Measurements from ENCODE around the gene TRNAU1AP.
"Not testable (repeated sequence)": the region's sequence is repeated elsewhere in the genome, so short reads cannot be mapped to it uniquely, and the experiment has no call there.

Gene TRNAU1AP

DNA sequence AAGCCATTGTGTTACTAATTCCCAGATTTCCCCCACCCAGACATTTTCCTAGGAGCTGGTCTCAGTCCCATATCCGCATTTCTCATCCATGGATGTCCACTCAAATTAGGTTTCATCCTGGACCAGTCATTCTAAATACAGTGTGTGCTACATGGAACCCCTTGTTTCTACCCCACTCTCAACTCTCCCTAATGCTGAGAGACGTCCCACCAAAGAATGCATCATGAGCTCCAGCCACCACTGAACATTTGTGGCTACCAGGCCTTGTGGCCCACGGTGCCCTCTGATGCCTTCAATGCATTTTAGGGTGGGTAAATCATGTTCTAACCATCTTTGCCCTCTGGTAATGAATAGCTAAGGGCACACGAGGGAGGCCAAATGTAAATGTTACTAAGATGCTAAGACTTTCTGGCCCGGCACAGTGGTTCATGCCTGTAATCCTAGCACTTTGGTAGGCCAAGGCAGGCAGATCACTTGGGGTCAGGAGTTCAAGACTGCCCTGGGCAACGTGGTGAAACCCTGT, 25.9 kb downstream of the TRNAU1AP start:
- no peak for DNase-seq

DNA sequence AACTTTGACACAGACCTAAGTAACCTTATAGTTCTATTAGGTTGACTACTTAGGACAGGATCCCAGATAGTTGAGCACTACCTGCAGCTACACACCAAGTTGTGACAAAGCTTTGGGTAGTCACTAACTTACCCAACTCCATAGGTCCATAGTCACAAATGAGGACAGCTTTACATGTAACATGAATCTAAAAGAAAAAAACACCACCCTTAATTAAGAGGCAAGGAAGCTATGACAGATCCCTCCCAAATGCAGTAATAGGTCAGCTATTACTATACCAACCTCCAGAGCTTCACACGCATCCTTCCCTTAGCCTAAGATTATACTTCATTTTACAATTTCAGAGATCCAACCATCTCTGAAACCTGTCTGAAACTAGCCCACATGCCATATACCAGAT, 26.5 kb downstream of the TRNAU1AP start:
- no peak for DNase-seq

DNA sequence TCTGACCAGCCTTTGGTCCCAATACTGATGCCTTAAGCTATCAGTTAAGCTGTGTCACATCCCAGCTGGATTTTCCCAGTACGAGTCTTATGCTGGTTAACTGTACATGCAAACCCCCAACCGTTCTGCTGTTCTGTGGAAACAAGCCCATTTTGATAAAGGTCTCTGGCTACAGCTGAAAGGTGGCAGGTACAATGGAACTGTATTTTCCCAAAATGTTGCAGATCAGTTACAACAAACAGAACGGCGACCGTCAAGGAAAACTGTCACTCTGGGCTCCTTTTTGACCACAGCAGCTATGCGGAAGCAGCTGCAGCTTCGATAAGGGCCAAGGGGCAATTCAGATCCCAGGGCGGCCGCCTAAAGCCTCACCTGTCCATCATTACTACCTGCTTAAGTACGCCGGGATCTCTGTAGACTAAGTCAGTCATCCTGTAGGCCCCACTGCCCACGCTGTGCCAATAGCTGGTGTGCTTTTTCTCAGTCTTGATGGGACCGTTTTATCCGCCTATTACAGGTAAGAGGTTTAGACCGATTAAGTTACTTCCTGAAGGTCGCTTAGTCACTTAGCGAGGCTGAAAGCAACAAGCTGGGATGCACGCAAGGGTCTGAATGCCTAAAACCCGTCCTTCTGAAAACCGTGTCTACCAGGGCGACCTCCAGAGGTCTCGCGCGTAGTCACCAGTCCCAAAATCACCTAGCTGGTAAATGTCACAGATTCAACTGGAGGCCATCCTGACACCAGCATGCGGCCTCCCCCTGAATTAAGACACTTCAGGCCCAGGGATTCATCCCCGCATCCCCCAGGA, 28.0 kb downstream of the TRNAU1AP start:
- no peak for DNase-seq

DNA sequence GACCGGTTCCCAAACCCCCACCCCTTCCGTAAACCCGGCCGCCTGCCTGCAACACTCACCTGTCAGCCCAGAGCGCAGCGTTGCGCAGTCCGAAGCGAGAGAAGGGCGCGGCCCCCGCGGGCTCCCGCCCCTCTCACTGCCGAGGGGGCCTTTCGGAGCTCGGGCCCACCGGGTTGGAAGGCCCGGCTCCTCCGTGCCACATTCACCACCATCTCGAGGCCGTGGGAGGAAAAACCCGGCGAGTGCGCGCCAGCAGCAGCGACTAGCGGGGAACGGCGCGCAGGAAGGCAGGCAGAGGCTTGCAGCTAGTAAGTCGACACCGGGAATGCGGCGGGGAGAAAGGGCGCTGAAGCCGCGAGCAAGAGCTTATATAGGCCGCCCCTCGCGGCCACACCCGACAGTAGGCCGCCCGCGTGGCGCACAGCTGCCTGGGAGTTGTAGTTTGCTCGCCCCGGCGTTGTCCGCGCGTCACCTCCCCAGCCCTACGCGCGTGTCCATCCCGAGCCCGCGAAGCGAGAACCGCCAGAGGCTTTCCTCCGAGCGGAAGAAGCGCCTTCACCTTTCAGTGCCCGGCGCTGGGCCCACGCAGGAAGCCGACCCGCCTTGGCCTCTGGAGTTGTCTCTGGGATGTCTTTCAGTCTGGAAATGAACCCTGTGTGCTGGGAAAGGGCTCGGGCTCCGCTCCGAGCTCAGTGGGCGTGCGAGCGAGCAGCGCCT, 28.8 kb downstream of the TRNAU1AP start:
- DNase-seq, result peak; percentile 88

DNA sequence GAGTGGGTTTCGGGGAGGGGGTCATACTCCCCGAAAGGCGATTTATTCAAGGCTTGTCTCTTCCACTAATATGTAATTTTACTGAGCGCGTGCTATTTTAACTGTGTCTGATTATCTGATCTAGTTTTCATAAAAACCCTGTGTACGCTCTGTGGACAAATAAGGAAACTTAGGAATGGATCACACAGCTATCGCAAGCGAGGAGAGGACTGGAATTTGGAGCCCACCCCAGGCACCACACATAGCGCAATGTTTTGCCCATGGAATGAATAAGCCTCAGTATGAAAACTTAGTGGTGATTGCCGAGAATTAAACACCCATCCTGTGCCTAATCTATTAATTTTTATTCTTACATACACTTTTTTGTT, 29.3 kb downstream of the TRNAU1AP start:
- no peak for DNase-seq

DNA sequence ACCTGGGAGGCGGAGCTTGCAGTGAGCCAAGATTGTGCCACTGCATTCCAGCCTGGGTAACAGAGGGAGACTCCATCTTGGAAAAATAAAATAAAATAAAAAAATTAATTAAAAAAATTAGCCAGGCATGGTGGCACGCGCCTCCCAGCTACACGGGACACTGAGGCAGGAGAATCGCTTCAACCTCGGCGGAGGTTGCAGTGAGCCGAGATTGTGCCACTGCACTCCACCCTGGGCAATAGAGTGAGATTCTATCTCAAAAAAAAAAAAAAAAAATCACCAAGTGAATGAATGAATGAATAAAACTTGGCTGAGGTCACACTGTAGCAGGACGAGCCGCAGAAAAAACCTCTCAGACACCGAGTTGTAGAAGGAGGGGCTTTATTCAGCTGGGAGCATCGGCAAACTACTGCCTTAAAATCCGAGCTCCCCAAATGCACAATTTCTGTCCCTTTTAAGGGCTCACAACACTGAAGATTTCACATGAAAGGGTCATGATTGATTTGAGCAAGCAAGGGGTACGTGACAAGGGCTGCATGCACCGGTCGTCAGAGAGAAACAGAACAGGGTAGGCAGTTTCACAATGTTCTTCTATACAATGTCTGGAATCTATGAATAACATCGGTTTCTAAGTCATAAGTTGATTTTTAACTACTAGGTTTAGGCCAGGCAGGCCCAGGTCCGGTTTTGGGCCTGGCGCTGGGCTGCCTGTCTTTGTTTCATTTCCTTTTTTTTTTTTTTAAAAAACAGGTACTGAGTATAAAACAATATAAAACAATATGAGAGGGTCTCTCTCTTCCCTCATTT, 33.9 kb downstream of the TRNAU1AP start:
- not testable (repeated sequence) for DNase-seq

DNA sequence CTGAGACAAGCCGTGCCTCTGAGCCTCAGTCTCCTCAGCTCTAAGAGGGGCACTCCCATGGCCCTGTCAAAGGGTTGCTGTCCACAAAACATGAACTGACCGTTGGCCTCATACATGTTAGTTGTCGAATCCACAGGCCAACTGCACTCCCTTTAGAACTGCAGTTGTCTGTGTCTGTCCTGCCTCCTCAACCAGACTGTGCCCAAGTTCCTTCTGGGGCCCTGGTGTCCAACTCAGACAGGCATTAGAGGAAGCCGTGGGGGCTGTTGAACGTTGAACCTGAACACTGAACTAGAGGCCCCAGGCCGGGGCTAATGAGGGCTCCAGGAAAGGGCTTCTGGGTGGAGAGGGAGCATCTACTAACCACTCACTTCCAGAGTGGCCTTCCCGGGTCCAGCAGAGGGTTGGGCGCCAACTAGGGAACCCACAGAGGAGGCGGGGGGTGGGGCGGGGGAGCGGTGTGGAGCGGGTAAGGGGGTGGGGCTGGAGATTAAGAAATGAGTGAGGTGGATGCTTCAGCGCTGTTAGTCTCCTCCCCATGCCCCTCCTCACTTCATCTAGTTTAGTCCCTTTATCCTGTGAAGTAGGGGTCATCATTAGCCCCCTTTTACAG, 38.9 kb downstream of the TRNAU1AP start, which contains the start of gene RAB42:
RAB42 (plus strand) TSS at position 558 of the 613 bp plus-strand sequence. CDS start 247 bp downstream, outside the sequence.
- no peak for DNase-seq

DNA sequence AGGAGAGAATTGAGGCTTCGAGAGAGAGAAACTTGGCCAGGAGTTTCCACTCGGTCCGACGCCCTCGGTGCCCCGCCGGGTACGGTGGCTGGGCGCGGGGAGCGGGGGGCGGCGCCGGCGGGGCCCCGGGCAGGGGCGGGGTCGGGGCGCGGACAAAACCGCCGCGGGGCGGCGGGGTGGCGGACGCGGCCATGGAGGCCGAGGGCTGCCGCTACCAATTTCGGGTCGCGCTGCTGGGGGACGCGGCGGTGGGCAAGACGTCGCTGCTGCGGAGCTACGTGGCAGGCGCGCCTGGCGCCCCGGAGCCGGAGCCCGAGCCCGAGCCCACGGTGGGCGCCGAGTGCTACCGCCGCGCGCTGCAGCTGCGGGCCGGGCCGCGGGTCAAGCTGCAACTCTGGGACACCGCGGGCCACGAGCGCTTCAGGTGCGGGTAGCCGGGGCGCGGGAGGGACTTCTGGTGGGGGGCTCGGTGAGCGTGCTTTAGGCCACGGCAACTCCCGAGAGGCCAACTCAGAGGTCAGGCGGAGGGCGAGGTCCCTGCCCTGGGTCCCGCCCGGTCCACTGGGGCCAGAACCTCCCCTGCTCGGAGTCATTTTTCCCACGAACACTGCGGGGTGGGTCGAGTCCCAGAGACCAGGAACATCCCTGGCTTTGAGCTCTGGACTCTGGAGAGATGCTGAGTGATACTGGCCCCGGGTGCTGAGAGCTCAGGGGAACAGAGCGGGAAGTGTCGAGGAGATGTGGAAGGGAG, 39.6 kb downstream of the TRNAU1AP start:
- no peak for DNase-seq

DNA sequence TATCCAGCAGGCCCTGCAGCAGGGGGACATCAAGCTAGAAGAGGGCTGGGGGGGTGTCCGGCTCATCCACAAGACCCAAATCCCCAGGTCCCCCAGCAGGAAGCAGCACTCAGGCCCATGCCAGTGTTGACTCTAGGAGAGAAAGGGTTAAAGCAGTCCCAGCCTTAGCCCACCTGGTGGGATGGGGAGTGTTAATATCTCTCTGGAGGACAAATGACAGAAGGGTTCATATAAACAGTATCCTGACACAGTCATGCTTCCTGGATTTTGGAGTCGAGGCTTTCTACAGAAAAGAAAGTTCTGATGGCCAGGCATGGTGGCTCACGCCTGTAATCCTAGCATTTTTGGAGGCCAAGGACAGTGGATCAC, 41.1 kb downstream of the TRNAU1AP start:
- not testable (repeated sequence) for DNase-seq

DNA sequence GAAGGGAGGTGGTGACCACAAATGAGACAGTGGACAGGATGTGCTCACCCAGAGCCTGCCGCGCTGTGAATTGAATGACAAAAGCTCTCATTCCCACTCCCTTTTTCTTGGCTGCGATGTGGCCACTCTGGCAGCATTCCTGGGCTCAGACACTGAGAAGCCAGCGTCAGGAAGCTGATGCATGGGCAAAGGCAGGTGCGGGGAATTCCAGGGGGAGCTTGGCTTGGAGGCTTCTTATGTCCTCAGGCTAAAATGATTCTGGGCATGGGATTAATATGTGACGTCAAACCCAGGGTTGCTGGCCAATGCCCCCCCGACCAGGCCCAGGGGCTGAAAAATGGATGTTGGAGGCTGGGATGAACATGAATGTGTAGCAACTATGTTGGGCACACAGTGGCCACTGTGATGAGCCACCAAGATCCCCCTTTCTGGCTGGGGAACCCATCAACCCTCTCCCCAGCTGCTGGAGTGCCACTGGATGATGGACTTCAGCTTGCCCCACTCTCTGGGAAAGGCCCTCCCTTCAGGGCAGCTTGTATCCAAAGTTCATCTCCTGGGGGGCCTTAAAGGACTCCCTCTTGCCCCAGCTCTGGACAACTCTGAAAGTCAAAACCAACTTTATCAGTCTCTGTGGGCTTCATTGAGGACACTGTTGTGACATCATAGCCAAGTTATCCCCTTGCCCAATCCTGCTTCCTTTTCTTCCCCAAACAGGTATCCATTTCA, 42.0 kb downstream of the TRNAU1AP start:
- not testable (repeated sequence) for DNase-seq

DNA sequence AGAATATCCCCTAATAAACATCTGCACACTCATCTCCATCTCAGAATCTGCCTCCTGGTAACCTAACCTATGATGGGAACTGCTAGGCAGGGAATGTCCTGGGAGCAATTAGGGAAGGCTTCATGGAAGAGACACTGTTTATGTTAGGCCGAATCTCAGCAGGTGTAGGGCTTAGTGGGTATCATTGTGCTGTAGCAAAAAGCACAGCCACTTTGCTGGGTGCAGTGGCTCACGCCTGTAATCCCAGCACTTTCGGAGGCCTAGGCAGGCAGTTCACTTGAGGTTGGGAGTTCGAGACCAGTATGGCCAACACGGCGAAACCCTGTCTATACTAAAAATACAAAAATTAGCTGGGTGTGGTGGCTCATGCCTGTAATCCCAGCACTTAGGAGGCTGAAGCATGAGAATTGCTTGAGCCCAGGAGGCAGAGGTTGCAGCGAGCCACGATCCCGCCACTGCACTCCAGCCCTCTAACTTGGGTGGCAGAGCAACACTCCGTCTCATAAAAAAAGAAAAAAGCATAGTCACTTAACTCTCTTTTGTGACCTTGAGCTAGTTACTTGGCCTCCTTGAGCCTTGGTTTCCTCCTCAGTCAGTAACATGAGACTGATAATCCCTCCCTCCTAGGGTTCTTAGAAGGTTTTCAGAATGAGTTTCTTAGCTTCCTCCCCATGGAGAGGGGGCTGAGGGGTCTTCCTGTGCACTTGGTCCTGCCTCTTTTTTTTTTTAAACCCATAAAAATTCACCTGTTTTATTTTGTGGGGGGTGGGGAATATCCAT, 42.7 kb downstream of the TRNAU1AP start:
- DNase-seq, result no peak

DNA sequence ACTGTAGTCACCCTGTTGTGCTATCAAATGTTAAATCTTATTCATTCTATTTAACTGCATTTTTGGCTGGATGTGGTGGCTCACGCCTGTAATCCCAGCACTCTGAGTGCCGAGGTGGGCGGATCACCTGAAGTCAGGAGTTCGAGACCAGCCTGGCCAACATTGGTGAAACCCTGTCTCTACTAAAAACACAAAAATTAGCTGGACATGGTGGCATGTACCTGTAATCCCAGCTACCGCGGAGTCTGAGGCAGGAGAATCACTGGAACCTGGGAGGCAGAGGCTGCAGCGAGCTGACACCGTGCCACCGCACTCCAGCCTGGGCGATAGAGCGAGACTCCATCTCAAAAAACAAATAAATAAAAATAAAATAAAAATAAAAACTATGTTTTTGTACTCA, 43.4 kb downstream of the TRNAU1AP start:
- DNase-seq, result not testable (repeated sequence)

DNA sequence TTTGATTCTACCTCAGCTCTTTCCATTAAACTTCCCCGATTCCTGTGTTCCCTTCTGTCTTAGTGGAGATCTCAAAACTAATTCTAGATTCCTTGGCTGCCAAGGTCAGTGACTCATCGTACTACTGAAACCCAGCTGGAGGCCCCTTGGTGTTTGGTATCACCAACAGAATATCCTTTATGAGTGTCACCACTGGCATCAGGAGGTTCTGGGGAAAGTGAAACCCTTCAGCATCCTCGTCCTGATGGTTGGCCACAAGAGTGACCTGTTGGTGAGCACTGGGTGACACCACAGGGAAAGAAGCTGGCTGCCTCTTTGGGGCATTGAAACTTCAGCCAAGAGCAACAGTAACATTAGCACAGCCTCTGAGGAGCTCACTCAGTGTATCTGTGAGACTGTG, 48.8 kb downstream of the TRNAU1AP start:
- no peak for DNase-seq

DNA sequence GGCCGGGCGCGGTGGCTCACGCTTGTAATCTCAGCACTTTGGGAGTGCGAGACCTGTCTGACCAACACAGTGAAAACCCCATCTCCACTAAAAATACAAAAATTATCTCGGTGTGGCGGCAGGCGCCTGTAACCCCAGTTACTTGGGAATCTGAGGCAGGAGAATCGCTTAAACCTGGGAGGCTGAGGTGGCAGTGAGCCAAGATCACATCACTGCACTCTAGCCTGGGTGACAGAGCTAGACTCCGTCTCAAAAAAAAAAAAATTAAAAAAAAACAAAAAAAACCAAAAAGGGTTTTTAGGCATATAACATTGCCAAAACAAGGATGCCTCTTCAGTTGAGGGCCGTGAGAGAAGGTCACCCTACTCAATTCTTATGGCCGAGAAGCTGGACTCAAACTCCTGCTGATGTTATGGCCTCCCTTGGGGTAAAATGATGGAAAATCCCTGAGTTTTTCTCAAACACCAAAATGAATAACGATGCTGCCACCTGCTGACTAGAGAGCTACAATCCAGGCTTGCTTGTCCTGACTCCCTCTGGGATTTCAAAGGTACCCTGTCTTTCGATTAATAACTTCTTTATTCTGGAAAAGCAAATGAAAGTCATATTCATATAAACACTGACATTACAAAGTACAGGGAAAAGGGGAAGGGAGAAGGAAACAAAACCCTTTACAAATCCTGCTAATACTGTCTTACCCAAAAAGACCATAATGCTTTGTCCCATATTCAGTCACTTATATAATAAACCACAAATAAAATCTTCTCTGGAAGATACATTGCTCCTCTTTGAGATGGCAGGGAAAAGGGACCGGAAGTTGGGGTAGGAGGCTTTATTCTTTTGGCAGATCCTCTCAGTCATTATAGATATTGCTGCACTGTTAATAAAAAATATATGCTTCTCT, 49.9 kb downstream of the TRNAU1AP start:
- no peak for DNase-seq

DNA sequence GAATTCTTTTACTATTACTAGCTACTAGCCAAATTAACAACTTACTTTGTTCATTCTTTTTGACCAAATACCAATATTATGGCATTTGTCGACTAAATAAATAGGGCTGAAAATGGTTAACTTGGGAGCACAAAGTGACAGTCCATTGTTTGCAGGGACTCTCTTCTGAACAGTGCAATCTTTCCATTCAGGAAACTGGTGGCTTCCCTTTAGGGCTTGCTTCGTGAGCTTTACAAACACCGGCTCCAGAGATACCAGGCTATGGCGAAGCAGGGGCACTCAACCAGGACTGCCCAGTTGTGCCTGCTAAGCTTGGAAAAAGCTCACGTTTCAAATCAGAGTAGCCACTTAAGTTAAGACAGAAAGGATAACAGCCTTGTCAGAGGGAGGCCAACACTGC, 51.5 kb downstream of the TRNAU1AP start:
- no peak for DNase-seq

DNA sequence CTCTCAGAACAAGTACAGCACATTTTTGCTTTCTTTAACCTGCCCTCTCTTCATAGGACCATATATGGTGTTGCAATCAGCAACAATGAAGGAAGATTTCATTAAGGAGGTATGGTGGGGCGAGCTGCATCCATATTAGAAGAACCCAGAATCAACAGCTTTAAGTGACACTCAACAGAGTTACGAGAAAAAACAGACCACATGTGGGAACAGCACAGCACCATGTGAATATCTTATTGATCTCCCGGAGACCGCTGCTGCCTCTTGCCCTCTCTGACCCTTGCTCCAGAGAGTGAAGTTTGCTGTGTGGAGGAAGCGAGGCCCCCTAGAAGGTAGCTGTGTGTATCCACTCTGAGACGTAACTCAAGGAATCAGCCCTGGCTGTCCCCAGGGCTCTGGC, 52.1 kb downstream of the TRNAU1AP start:
- no peak for DNase-seq

DNA sequence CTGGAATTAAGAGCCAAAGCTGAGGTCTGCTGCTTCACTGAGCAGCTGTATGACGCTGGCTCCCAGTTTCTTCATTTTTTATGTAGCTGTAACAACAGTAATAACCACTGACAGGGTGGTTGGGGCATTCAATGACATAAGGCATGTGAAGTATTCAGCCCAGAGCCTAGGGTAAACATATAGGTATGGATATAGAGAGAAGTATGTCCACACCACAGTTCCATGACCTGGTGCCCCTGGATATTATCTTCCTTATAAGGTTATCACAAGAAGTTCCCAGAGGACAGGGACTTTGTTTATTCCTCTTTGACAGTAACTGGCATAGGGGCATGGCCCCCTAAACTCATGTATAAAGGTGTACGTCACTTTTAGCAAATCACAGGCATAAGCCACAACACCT, 53.9 kb downstream of the TRNAU1AP start:
- no peak for DNase-seq

DNA sequence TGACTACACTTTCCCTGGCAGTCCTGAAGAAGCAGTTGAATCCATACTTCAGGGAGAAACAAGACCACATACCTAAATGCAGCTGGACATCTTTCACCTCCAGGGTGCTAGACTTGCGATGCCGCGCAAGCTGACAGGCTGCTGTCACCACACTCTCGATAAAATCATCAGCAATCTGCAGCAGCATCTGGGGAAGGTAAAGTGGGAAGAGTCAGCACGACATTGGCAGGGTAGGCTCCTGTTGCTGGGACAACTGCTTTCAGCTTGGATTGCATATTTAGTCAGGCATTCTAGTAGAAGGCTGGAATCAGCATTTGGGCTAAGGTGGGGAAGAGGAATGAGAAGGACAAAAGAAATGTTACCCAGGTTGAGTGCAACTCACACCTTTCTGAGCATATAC, 60.3 kb downstream of the TRNAU1AP start:
- DNase-seq, result no peak
